ENCODE results near the gene P3H3.
A peak's percentile ranks its signal among the peaks of the same experiment; 100 is the strongest.
"Not testable (repeated sequence)": the region's sequence is repeated elsewhere in the genome, so short reads cannot be mapped to it uniquely, and the experiment has no call there.

The P3H3 gene

GRCh38 chr12:6845395-6845794 is 17.2 kb downstream of the P3H3 start:
- DNase-seq: no peak

- DNase-seq: no peak
Observed at GRCh38 chr12:6846316-6846869, 18.2 kb downstream of the P3H3 start.

GRCh38 chr12:6847676-6848075 is 19.5 kb downstream of the P3H3 start:
- no peak for DNase-seq

GRCh38 chr12:6849427-6849826 is 21.2 kb downstream of the P3H3 start:
- no peak for DNase-seq

GRCh38 chr12:6849976-6850560 is 21.9 kb downstream of the P3H3 start:
- DNase-seq: no peak

- no peak for DNase-seq
Observed at GRCh38 chr12:6850796-6851152, 22.6 kb downstream of the P3H3 start.

- peak; percentile 100 for DNase-seq
Observed at GRCh38 chr12:6851153-6851920, 23.1 kb downstream of the P3H3 start, which contains the start of gene CDCA3. TSS of gene CDCA3 (minus strand) at chr12:6851286. CDS start at chr12:6850952, 334 bp downstream.

- DNase-seq: peak; percentile 100
Observed at GRCh38 chr12:6851921-6852650, 23.9 kb downstream of the P3H3 start, which contains the start of gene USP5. TSS of gene USP5 (plus strand) at chr12:6852150. CDS start at chr12:6852180, 30 bp downstream.

- DNase-seq: peak; percentile 100
Observed at GRCh38 chr12:6852651-6853354, 24.6 kb downstream of the P3H3 start.

- DNase-seq: no peak
Observed at GRCh38 chr12:6853626-6854025, 25.4 kb downstream of the P3H3 start.

GRCh38 chr12:6854036-6854435 is 25.8 kb downstream of the P3H3 start:
- no peak for DNase-seq

GRCh38 chr12:6855322-6855721 is 27.1 kb downstream of the P3H3 start:
- DNase-seq: no peak

- DNase-seq: no peak
Observed at GRCh38 chr12:6858799-6859198, 30.6 kb downstream of the P3H3 start.

GRCh38 chr12:6860116-6860515 is 31.9 kb downstream of the P3H3 start:
- DNase-seq: no peak

- no peak for DNase-seq
Observed at GRCh38 chr12:6860942-6861341, 32.7 kb downstream of the P3H3 start.

GRCh38 chr12:6861391-6861790 is 33.2 kb downstream of the P3H3 start:
- DNase-seq: no peak

GRCh38 chr12:6863033-6863432 is 34.8 kb downstream of the P3H3 start:
- DNase-seq: no peak

GRCh38 chr12:6863586-6864321 is 35.5 kb downstream of the P3H3 start:
- DNase-seq: no peak

GRCh38 chr12:6865307-6865706 is 37.1 kb downstream of the P3H3 start:
- not testable (repeated sequence) for DNase-seq

GRCh38 chr12:6866163-6866919 is 38.1 kb downstream of the P3H3 start:
- no peak for DNase-seq

GRCh38 chr12:6866920-6867412 is 38.8 kb downstream of the P3H3 start:
- no peak for DNase-seq
